ENCODE measurements around the gene ALOXE3.

ALOXE3 gene

DNA sequence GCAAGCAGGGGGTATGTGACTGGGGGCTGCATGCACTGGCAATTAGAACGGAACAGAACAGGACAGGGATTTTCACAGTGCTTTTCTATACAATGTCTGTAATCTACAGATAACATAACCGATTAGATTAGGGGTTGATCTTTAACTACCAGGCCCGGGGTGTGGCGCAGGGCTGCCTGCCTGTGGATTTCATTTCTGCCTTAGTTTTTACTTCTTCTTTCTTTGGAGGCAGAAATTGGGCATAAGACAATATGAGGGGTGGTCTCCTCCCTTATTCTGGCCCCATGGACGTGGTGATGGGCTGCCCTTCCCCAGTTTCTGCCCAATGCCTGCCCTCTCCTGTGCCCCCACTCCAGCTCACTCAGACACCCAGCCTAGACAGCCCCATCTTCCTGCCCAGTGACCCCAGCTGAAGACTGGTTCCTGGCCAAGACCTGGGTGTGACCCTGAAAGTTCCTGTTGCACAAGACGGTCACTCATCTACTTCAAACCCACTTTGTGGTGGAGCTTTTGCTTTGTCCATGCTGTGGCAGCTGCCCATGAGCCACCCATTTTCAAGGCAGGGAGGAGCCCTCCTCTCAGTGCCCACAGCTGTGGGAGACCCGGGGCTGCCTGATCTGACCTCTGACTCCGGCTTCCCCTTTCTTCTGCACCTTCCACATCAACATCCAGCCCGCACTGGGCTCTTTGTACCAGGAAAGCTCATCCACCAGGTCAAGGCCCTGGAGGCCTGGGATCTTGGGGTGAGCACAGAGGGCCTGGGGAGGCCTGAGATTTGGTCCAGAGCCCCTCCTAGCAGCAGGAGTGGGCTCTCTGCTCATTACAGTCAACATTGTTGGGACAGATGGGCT, 49.4 kb downstream of the ALOXE3 start:
- no peak overlapping the region for H3K9ac ChIP-seq (ENCODE audit: low read length)

DNA sequence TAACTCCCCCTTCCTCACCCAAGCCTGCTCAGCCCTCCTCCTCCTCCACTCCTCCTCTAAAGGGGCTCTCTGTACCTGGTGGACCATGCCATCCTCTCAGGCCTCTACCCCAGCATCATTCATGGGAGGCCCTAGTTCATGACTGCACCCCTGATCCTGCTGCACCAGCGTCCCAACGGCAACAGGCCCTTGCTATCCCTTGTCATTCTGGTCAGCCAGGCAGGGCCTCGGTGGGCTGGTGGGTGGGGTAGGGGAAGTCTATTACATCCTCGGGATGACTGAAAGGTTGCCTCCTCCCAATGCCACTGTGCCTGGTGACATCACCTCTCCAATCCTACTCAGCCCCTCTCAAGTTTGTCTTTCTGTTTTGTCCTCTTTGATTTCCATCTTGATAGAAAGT, 50.5 kb downstream of the ALOXE3 start:
- Histone ChIP-seq H2AFZ (ENCODE audit: low read length) (no peak overlapping the region), H3K4me1 (ENCODE audit: insufficient read depth, low read length, severe bottlenecking) (no peaks in the 10 kb centered on the region), H3K9me3 (ENCODE audit: low read length) (no peaks in the 10 kb centered on the region), H3K4me3 (ENCODE audit: low read depth, low read length, poor library complexity, severe bottlenecking) (no peak overlapping the region), H3K9me2 (ENCODE audit: low read depth, low read length) (no peaks in the 10 kb centered on the region), H3K4me2 (ENCODE audit: low read length) (no peak overlapping the region), H3K36me3 (ENCODE audit: insufficient read depth, low read length) (no peaks in the 10 kb centered on the region), H3K27me3 (ENCODE audit: insufficient read depth, low read length) (peaks cover 7% of the 10 kb centered on the region; the same call in 1 of the 2 replicates), H3K79me2 (ENCODE audit: insufficient read depth, low read length) (no peaks in the 10 kb centered on the region), H3F3A (ENCODE audit: insufficient read depth, low read length) (no peaks in the 10 kb centered on the region), H4K20me1 (ENCODE audit: insufficient read depth, low read length) (no peaks in the 10 kb centered on the region), H3K9ac (ENCODE audit: low read length) (no peak overlapping the region), H3K27ac (ENCODE audit: low read depth, low read length, poor library complexity, severe bottlenecking) (no peak overlapping the region)
- TF ChIP-seq EZH2 (IDR thresholded peaks at IDR 0.05; ENCODE audit: borderline replicate concordance, low read length), result no peak
- TF ChIP-seq CTCF (IDR thresholded peaks at IDR 0.05; ENCODE audit: low read length), result no peak

More for the DNA sequence above, 49.4 kb downstream of the ALOXE3 start:
- no peaks in the 10 kb centered on the region for H4K20me1 ChIP-seq (ENCODE audit: insufficient read depth, low read length)
- H3K27ac ChIP-seq (ENCODE audit: low read depth, low read length, poor library complexity, severe bottlenecking), result no peak overlapping the region
- H3K4me3 ChIP-seq (ENCODE audit: low read depth, low read length, poor library complexity, severe bottlenecking), result no peak overlapping the region
- H3K9me3 ChIP-seq (ENCODE audit: low read length), result no peaks in the 10 kb centered on the region
- no peaks in the 10 kb centered on the region for H3K36me3 ChIP-seq (ENCODE audit: insufficient read depth, low read length)
- H3K9me2 ChIP-seq (ENCODE audit: low read depth, low read length), result no peaks in the 10 kb centered on the region
- H3K27me3 ChIP-seq (ENCODE audit: insufficient read depth, low read length), result peaks cover 7% of the 10 kb centered on the region; the same call in 1 of the 2 replicates
- H3K4me1 ChIP-seq (ENCODE audit: insufficient read depth, low read length, severe bottlenecking), result no peaks in the 10 kb centered on the region
- H3F3A ChIP-seq (ENCODE audit: insufficient read depth, low read length), result no peaks in the 10 kb centered on the region
- no peak overlapping the region for H3K4me2 ChIP-seq (ENCODE audit: low read length)
- H2AFZ ChIP-seq (ENCODE audit: low read length), result no peak overlapping the region
- no peaks in the 10 kb centered on the region for H3K79me2 ChIP-seq (ENCODE audit: insufficient read depth, low read length)
- TF ChIP-seq EZH2 (IDR thresholded peaks at IDR 0.05; ENCODE audit: borderline replicate concordance, low read length) (no peak), CTCF (IDR thresholded peaks at IDR 0.05; ENCODE audit: low read length) (no peak)

DNA sequence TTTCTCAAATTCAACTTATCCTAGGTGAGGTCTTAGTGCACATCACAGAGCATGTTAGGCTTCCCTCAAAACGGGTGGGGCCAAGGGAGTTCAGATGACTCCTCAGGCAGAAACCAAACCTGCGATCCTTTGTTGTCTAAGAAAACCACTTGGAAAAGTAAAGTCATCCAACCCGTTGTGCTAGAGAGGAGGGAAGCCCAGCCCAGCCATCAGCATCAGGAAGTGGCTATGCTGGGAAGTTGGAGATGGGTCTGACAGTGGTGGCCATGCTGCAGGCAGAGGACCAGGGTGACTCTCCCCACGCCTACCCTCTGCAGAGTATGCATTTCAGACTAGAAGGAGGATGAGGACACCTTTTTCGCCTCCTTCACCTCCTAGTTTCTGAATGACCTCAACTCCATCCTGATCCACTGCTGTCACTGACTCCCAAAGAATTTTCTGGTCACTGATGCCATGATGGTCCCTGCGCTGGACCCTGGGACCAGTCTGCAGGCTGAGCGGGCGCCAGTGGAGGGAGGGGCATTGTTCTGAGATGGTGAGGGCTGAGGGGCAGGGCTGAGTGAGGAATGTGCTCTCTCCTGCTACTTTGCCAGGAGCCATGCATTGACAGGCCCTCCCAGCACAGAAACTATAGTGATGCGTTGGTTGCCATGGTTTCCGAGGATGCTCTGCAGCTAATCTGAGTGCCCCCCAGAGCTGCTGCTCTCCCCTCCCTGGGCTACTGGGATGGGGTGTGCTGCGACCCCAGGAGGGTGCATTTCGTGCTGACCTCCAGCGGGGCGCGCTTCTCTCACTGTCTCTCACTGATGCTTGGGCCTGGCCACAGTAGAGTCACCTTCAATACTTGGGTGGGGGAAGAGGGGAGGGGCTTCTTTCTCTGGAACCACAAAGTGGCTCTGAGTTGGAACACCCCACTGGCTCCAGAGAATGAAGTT, 51.2 kb downstream of the ALOXE3 start:
- Histone ChIP-seq H3K27ac (ENCODE audit: low read depth, low read length, poor library complexity, severe bottlenecking) (no peak overlapping the region), H3K4me2 (ENCODE audit: low read length) (no peak overlapping the region), H3K9ac (ENCODE audit: low read length) (no peak overlapping the region), H3K4me3 (ENCODE audit: low read depth, low read length, poor library complexity, severe bottlenecking) (no peak overlapping the region), H3K4me1 (ENCODE audit: insufficient read depth, low read length, severe bottlenecking) (no peaks in the 10 kb centered on the region), H3K9me2 (ENCODE audit: low read depth, low read length) (no peaks in the 10 kb centered on the region), H3K36me3 (ENCODE audit: insufficient read depth, low read length) (no peaks in the 10 kb centered on the region), H3K9me3 (ENCODE audit: low read length) (no peaks in the 10 kb centered on the region), H4K20me1 (ENCODE audit: insufficient read depth, low read length) (no peaks in the 10 kb centered on the region), H3K79me2 (ENCODE audit: insufficient read depth, low read length) (no peaks in the 10 kb centered on the region), H3F3A (ENCODE audit: insufficient read depth, low read length) (no peaks in the 10 kb centered on the region), H2AFZ (ENCODE audit: low read length) (no peak overlapping the region), H3K27me3 (ENCODE audit: insufficient read depth, low read length) (peaks cover 7% of the 10 kb centered on the region; the same call in 1 of the 2 replicates)
- no peak; the same call in 1 of the 2 replicates for TF ChIP-seq CTCF (IDR thresholded peaks at IDR 0.05; ENCODE audit: low read length)
